ENCODE results near the gene PEX5.

- TF ChIP-seq BCL11A (tag by site-specific recombination; IDR thresholded peaks at IDR 0.05; ENCODE audit: low read depth), result no peak
- TF ChIP-seq ZNF776 (tag by site-specific recombination; IDR thresholded peaks at IDR 0.05; ENCODE audit: borderline replicate concordance), result no peak
Observed at GRCh38 chr12:7209958-7210357, 20.5 kb downstream of the PEX5 start.

Data from HEK293 (cell line).